Mucosa of rectum (tissue), 2 donors: ENCODE measurements around the gene DPP10.
"Not testable (repeated sequence)": the region's sequence is repeated elsewhere in the genome, so short reads cannot be mapped to it uniquely, and the experiment has no call there.

ENCODE experiments used
- H3K27ac ChIP-seq, 2 donors: one replicate each; pipeline ENCODE4 v1.7.0; 2013; ENCODE audit warnings: inconsistent platforms in 2 of 2, low read depth in 2 of 2, low read length in 2 of 2
- H3K27me3 ChIP-seq, 2 donors: one replicate each; pipeline ENCODE4 v1.7.0; 2013; ENCODE audit warnings: low read length in 2 of 2; ENCODE audit not compliant: control insufficient read depth in 2 of 2, insufficient read depth in 2 of 2
- H3K36me3 ChIP-seq, 2 donors: one replicate each; pipeline ENCODE4 v1.7.0; 2013; ENCODE audit warnings: low read length in 2 of 2; ENCODE audit not compliant: control insufficient read depth in 2 of 2, insufficient read depth in 2 of 2
- H3K4me1 ChIP-seq, 2 donors: one replicate each; pipeline ENCODE4 v1.7.0; 2013; ENCODE audit warnings: low read length in 2 of 2, mild to moderate bottlenecking in 1 of 2; ENCODE audit not compliant: control insufficient read depth in 2 of 2, insufficient read depth in 2 of 2
- H3K4me3 ChIP-seq, 2 donors: one replicate each; pipeline ENCODE4 v1.7.0; 2013; ENCODE audit warnings: low read length in 2 of 2
- H3K9ac ChIP-seq, 2 donors: one replicate each; pipeline ENCODE4 v1.7.0; 2013; ENCODE audit warnings: low read length in 2 of 2, low read depth in 1 of 2, mild to moderate bottlenecking in 1 of 2
- H3K9me3 ChIP-seq, 2 donors: one replicate each; pipeline ENCODE4 v1.7.0; 2013; ENCODE audit warnings: low read length in 2 of 2; ENCODE audit not compliant: control insufficient read depth in 2 of 2
- donor health status: healthy.
- donor health status: Normal muscosa, but diverticular disease.

Gene DPP10

DNA sequence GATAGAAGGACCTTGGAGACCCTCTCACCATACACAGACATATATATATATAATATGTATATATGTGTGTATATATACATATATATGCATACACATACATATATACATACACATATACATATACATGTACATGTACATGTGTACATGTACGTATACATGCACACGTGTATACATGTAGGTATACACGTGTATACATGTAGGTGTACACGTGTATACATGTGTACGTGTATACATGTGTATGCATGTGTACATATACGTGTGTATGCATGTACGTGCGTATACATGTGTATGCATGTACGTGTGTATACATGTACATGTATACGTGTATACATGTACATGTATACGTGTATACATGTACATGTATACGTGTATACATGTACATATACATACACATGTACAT, 54.5 kb downstream of the DPP10 start:
- Histone ChIP-seq H3K9me3 (no peaks in the 10 kb centered on the region), H3K9ac (no peak overlapping the region), H3K27me3 (no peaks in the 10 kb centered on the region), H3K27ac (no peak overlapping the region), H3K4me3 (no peak overlapping the region), H3K4me1 (peaks cover 0 to 6% of the 10 kb centered on the region in 2 donors), H3K36me3 (no peaks in the 10 kb centered on the region)

- Histone ChIP-seq H3K4me3 (no peak overlapping the region), H3K9me3 (no peaks in the 10 kb centered on the region), H3K9ac (no peak overlapping the region), H3K27me3 (no peaks in the 10 kb centered on the region), H3K4me1 (peaks cover 0 to 6% of the 10 kb centered on the region in 2 donors), H3K27ac (no peak overlapping the region), H3K36me3 (no peaks in the 10 kb centered on the region)
These were observed 56.7 kb downstream of the DPP10 start for GRCh38 chr2:114499101-114499500.

GRCh38 chr2:114507744-114508143, 65.3 kb downstream of the DPP10 start:
- Histone ChIP-seq H3K9ac (no peak overlapping the region), H3K36me3 (no peaks in the 10 kb centered on the region), H3K27me3 (no peaks in the 10 kb centered on the region), H3K9me3 (no peaks in the 10 kb centered on the region), H3K27ac (no peak overlapping the region), H3K4me3 (no peak overlapping the region), H3K4me1 (no peaks in the 10 kb centered on the region)

DNA sequence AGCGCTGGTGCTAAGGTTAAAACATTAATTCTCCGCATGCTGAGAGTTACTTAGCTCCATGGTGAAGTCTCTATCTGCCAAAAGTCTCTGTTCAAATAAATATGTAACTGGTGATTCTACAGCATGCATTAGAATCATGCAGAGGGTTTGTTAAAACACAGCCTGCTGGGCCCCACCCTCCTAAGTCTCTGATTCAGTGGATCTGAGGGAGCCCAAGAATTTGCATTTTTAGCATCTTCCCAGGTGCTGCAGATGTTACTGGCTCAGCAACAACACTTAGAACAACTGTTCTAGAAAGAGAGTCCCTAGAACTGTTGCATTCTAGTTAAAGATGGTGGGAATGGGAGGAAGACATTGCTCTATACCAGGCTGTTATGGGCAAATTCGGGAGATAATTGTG, 73.4 kb downstream of the DPP10 start:
- H3K4me1 ChIP-seq, result peaks cover 0 to 8% of the 10 kb centered on the region in 2 donors
- H3K36me3 ChIP-seq, result no peaks in the 10 kb centered on the region
- H3K27ac ChIP-seq, result no peak overlapping the region
- no peak overlapping the region for H3K9ac ChIP-seq
- H3K27me3 ChIP-seq, result no peaks in the 10 kb centered on the region
- no peak overlapping the region for H3K4me3 ChIP-seq
- no peaks in the 10 kb centered on the region for H3K9me3 ChIP-seq

- H3K4me1 ChIP-seq, result peaks cover 0 to 8% of the 10 kb centered on the region in 2 donors
- H3K9ac ChIP-seq, result no peak overlapping the region
- H3K4me3 ChIP-seq, result no peak overlapping the region
- no peaks in the 10 kb centered on the region for H3K36me3 ChIP-seq
- H3K9me3 ChIP-seq, result no peaks in the 10 kb centered on the region
- H3K27ac ChIP-seq, result no peak overlapping the region
- H3K27me3 ChIP-seq, result no peaks in the 10 kb centered on the region
These were observed 75.1 kb downstream of the DPP10 start for GRCh38 chr2:114517580-114517979.

- no peaks in the 10 kb centered on the region for H3K36me3 ChIP-seq
These were observed 76.3 kb downstream of the DPP10 start for GRCh38 chr2:114518738-114519137.

GRCh38 chr2:114522612-114523011, 80.2 kb downstream of the DPP10 start:
- H3K9ac ChIP-seq, result not testable (repeated sequence)

More at GRCh38 chr2:114518738-114519137, 76.3 kb downstream of the DPP10 start:
- Histone ChIP-seq H3K9ac (no peak overlapping the region), H3K4me3 (no peak overlapping the region), H3K27me3 (no peaks in the 10 kb centered on the region), H3K9me3 (no peaks in the 10 kb centered on the region), H3K27ac (no peak overlapping the region), H3K4me1 (peaks cover 0 to 8% of the 10 kb centered on the region in 2 donors)

DNA sequence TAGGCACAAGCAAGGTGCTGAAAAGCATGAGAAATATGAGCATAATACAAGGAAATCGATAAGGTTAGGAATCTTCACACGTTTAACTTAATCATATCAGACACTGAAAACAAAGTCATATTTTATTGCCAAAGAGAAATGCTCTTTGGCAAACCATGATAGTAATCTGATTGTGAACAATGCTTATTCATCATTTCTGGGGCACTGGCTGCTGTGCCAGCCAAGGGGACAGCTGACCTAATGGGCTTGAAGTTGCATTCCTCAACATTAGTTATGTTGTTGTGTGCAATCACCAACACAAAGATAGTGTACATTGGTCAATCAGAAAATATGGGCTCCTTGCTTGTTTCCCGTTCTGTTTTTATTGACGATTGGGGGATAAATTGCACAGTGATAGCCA, 83.5 kb downstream of the DPP10 start:
- Histone ChIP-seq H3K27ac (no peak overlapping the region), H3K4me3 (no peak overlapping the region), H3K27me3 (no peaks in the 10 kb centered on the region), H3K4me1 (peaks cover 4 to 14% of the 10 kb centered on the region in 2 donors), H3K9ac (no peak overlapping the region), H3K9me3 (no peaks in the 10 kb centered on the region), H3K36me3 (no peaks in the 10 kb centered on the region)

More at GRCh38 chr2:114522612-114523011, 80.2 kb downstream of the DPP10 start:
- not testable (repeated sequence) for H3K36me3 ChIP-seq, H3K9me3 ChIP-seq, H3K27ac ChIP-seq, H3K27me3 ChIP-seq, H3K4me3 ChIP-seq
- H3K4me1 ChIP-seq, result peaks cover 4 to 17% of the 10 kb centered on the region in 2 donors

- Histone ChIP-seq H3K9ac (no peak overlapping the region), H3K36me3 (no peaks in the 10 kb centered on the region), H3K4me3 (no peak overlapping the region), H3K4me1 (peaks cover 4 to 14% of the 10 kb centered on the region in 2 donors), H3K9me3 (no peaks in the 10 kb centered on the region), H3K27ac (peak overlapping the region; percentile 56), H3K27me3 (no peaks in the 10 kb centered on the region)
These were observed 84.4 kb downstream of the DPP10 start for GRCh38 chr2:114526841-114527240.

DNA sequence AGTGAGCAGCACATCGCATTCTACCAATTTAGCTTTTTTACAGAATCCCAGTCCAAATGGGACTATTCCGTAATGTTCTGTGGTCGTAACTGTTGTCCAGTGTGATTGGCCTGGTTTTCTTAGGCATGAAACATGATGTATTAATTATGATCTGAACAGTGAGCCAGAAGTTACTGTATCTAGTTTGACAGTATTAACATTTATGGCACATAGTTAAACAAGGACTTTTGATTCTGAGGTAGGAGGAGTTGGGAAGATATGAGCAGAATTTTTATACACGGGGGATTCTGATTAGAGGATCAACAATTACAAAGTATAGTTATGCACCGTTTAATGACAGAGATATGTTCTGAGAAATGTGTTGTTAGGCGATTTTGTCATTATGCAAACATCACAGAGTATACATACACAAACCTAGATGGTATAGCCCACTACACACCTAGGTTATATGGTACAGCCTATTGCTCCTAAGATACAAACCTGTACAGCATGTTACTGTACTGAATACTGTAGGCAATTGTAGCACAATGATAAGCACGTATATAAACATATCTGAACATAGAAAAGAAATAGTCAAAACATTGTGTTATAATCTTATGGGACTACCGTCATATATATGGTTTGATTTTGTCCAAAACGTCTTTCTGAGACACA, 85.0 kb downstream of the DPP10 start:
- Histone ChIP-seq H3K9ac (no peak overlapping the region), H3K4me3 (no peak overlapping the region), H3K27ac (peak overlapping the region; percentile 56), H3K4me1 (peaks cover 4 to 14% of the 10 kb centered on the region in 2 donors), H3K9me3 (no peaks in the 10 kb centered on the region), H3K27me3 (no peaks in the 10 kb centered on the region), H3K36me3 (no peaks in the 10 kb centered on the region)
